Stomach (tissue), 4 donors: ENCODE data around the gene SMYD3.

Experiments
- CTCF ChIP-seq, 7 experiments: fragments of 450-650 bp in 4 of 7; fragments of 200-600 bp in 3 of 7; sonication (generic) in 3 of 7; IDR thresholded peaks; one replicate each; pipeline ENCODE4 v1.5.1; 2016 to 2019; ENCODE audit warnings: antibody characterized with exemption in 7 of 7, control low read depth in 2 of 7, mild to moderate bottlenecking in 1 of 7
- POLR2A ChIP-seq, 4 donors: fragments of 450-650 bp; IDR thresholded peaks; one replicate each; pipeline ENCODE4 v1.6.1; 2016; ENCODE audit warnings: antibody characterized with exemption in 4 of 4, control low read depth in 2 of 4, mild to moderate bottlenecking in 1 of 4, moderate library complexity in 1 of 4

DNA sequence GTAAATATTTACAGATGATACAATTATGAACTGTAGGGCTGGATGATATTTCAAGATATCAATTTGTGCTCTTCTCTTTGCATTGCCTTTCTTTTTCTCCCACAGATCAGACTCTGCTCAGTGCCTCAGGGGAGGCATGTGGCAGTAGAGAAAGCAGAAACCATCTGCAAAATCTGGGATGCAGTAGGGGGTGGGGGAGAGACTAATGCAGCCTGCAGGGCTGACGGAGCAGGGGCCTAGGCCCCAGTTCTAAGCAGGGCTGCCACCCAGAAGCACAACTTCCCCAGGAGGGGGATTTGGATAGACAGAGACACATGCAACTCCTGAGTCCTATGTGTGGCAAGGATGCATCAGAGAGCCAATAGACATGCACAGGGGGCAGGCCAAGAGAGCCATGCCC lies 511.6 kb downstream of the SMYD3 start:
- TF ChIP-seq CTCF (IDR thresholded peaks at IDR 0.05) (no peak), POLR2A (IDR thresholded peaks at IDR 0.05) (no peak)
